GM19023 (cell line): Measurements from ENCODE around the gene POC1A.
"Not testable (repeated sequence)": the region's sequence is repeated elsewhere in the genome, so short reads cannot be mapped to it uniquely, and the experiment has no call there.

Source experiments
- ATAC-seq: cut with Tn5 transposase; IDR thresholded peaks from one replicate; pipeline ENCODE4 v1.9.1; 2021; ENCODE audit warnings: mild to moderate bottlenecking, moderate library complexity; ENCODE audit not compliant: unreplicated experiment

The POC1A gene

DNA sequence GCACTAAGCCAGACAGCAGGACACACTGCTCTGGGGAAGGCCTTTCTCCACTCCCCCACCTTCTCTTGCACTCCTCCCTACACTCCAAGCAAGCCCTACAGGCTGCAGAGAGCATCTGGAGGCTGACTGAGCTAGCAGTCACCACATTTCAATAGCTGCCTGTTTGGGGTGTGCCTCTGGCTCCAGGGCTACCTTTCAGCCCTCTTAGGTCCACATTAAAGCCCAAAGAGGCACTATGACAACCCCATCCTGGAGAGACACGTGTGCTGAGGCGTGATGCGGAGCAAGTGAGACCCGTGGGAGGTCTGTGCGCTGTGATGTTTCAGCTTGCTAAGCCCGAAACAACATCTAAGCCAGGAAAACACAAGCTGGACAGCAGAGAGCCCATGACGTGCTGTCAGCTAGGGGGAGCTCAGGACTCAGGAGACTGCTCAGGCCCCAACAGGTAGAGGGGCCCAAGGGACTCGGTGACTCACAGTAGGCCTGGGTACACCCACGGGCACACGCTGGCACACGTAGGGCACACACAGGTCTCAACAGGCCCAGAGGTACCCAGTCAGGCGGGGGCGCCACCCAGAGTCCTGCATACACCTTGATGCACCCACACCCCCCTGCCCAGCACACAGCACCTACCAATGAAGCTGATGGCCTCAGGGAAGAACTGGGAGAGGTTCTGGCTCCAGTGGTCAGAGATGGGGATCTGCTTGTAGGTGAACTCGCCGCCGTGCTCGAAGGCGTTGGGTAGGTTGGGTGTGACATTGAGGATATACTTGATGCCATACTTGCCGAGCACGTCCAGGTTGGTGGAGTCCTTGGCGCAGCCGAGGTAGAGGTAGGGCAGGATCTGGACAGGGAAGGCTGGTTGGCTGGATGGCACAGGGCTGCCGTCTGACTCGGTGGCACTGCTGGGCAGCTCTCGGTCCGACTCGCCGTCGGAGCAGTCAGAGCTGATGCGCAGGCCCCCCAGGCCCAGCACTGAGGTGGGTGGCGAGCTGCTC, 100.6 kb downstream of the POC1A start:
- no peak for ATAC-seq

DNA sequence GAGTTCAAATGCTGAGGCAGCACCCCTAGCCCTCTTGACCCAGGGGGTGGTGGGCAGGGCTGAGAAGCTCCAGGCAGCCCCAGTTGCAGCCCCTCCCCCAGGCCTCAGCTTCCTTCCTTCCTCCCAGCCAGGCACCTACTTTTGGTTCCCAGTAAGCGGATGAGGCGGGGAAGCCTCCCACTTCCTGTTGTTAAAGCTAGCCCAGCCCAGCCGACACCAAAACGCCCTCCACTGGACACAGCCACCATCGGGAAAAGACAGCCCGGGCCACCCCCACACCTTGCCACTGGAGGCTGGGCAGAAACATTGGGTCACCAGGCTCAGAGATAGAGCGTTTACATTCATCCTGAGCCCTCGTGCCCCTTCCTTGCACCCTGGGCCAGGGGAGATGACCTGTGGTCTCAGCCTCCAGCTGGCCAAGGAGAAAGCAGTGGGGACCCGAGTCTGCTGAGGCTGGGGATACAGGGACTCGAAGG, 101.4 kb downstream of the POC1A start:
- ATAC-seq = no peak

DNA sequence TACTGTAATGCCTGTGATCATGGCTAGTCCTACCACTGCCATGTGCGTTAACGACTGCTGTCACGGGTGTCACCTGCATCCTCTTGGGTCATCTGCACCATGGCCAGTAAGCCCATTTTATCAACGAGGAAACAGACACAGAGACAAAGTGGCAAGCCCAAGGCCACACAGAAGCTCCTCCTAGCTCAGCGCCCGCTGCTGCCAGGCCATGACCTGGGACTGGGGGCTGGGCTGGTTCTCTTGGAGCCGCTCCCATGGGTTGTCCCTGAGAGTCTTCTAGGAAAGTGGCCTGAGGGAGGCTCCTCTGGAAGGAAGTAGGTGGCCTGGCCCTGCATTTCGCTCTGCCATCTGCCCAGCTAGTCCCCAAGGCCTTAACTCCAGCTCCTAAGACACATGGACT, 102.8 kb downstream of the POC1A start:
- no peak for ATAC-seq

DNA sequence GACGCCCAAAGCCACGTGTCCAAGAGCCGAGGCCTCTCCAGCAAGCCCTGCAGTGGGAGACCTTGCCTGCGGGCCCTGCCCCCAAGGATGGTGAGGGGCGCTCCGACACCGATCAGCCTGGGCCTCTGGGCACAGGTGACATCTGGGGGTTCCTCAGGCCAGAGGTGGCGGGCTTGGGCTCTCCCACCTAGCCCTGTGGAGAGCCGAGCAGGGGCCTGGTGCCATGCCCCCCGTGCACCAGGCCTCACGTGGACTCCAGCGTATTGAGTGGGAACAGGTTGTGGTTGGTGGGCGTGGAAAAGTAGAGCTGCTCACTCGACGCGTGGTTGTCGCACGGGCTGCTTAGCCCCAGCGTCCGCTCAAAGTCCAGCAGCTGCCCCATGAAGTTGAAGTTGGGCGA, 103.7 kb downstream of the POC1A start:
- no peak for ATAC-seq

DNA sequence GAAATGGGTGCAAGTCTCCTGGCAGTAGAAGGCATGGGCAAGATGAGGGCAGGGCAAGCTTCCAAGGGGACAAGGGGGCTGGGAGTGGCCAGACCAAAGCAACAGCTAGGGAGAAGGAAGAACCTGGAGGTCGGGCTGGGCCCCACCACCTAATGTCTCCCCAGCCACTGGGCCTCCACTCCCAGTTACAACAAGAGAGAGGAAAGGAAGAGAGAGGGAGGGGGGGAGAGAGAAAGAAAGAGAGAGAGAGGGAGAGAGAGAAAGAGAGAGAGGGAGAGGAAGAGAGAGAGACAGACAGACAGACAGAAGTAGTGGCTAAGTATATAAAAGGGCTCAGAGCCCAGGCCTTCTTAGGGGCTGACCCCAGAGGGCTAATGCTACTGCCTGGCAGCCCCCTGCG, 104.7 kb downstream of the POC1A start:
- no peak for ATAC-seq

DNA sequence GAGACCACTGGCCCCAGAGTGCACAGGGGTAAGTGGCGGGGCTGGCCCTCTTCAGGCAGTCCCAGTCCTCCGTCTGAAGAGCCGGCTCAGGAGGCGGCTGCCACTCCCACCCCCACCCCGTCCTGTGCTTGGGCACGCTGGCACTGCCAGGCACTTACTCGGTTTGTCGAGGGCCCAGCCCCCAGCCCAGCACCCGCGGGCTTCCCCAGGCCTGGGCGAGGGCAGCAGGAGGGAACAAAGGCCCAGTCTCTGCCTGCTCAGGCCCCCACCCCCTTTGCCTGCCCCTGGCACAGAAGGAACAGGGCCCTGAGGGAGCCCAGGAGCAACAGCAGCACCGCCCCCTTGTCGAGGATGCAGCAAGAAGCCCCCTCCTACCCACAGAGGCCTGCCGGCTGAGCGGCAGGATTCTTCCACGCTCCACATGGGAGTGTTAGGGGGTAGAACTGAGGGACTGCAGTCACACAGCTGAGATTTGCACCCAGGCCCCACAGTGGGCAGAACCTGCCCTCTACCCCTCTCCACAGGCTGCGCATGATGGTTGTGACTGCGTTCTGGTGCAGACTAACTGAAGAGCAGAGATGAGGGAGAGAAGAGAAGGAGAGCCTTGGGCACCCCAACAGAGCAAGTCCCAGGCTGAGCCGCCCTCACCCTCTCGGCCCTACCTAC, 106.8 kb downstream of the POC1A start:
- ATAC-seq = no peak

DNA sequence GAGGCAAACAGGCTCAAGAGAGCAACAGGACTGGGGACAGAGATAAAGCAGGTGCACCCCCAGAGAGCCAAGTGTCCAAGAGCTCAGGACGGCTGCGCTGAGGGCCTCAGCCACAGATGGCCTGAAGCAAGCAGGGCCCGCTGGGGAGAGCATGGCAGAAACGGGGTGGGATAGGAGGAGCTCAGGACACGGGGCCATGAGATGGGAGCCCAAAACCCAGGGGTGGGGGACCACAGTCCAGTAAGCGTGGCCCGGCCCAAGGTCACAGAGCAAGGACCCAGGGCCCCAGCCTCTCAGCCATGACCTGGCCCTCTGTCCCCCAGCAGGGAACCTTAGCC, 107.4 kb downstream of the POC1A start:
- ATAC-seq = no peak

DNA sequence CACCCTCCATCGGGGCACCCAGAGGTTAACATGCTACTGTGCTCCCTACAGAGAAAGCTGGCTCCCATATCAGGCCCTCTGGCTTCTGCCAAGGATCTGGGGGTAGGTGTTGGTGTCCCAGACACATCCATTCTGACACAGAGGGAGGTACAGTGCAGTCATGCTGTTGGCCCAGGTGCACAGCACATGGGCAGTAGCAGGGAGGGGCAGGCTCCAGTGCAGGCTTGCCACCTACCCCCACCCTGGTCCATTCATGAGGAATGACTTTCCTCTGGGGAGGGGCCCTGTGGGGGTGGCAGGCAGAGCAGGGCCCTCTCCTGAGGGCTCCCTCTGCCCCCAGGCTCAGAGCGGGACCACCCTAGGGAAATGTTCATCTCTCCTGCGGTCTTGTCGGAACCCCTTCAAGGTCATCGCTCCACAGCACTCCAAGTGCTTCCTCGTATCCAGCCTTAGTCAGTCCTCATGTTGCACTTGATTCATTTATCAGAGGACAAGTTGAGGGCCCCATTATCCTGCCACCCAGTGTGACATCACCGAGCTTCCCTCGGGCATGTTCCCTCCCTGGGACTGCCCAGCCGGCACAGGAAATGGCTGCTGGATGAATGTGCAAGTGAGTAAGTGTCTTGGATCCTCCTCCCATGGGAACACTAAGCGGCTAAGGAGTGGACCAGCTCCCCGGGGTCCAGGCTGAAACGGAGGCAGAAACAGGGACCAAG, 107.9 kb downstream of the POC1A start:
- no peak for ATAC-seq

DNA sequence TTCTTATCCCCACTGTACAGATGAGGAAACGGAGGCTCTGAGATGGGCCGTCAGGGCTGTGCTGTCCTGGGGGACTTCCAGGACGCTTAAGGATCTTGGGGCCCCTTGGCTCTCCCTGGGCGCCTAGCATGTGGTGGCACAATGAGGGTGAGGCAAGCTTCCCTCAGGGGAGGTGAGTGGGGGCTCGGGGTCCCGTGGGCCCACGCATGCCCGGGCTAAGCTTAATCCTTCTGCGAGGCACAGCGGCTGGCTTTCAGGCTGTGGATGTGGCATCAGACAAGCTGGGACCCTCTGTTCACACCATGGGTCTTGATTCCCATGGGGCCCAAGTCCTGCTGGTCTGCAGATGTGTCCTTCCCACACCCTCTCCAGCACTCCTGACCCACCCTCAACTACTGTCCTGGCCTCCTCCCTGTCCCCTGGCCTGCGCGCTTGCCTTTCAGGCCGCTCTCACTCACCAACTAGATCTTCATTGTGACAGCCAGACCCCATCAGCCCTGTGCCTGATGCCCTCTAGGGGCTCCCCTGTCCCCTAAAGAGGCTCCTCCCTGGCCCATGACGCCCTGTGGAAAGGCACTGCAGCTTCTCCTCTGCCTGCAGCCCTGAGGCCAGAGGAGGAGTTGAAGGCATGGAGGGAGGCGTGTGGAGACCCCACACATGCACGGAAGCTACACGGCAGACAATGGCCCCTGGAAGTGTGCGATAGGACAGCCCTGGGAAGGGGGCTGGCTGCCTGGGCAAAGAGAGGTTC, 109.2 kb downstream of the POC1A start:
- ATAC-seq = no peak

DNA sequence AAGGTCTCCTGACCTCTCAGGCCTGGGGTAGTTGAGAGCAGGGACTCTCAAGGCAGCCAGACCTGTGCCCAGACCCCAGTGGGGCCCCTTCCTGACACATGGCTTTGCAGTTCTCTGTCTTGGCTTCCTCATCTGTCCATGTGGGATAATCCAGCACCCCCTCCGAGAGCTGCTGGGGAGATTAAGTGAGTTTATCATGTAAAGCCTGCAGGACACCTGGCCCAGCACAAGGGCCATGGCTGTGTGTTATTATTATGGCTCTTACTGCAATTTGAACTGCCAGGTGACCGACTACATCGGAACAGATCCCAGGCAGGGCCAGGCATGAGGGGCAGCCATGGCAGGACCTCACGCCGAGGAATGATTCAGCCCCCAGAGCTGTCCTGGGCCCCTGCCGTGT, 110.5 kb downstream of the POC1A start:
- no peak for ATAC-seq

DNA sequence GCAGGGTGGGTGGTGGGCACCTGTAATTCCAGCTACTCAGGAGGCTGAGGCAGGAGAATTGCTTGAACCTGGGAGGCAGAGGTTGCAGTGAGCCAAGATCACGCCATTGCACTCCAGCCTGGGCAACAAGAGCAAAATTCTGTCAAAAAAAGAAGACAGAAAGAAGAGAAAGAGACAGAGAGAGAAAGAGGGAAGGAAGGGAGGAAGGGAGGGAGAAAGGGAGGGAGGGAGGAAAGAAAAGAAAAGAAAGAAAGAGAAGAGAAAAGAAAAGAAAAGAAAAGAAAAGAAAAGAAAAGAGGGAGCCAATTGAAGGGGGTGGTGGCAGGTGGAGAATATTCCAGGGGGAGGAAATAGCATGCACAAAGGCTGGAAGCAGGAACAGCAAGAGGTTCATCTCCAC, 111.2 kb downstream of the POC1A start:
- ATAC-seq = not testable (repeated sequence)

DNA sequence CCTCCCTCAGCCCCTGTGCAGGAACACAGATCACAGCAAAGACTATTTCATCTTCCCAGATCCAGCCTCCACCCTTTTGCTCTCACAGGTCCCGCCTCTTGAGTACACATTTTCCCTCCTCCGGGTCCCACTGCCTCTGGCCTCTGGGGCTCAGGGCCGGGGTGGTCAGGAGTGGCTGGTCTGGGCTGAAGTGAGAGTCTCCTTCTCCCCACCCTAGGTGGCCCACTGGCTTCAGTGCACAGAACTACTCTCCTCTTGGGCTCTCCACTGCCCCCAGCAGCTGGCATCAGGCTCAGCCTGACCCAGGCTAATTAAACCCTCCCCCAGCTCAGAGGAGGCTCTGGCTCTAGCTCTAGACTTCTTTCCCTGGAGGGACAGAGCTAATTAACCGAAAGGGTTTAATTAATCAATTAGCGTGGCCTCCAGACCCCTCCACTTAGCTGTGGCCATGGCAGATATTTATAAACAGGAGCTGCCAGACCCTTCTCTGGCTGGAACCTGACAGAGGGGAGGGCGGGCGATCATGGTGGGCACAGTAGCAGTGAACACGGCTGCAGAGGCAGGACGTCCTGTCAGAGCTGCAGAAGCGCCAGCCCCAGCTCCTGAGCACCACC, 113.0 kb downstream of the POC1A start:
- ATAC-seq = no peak

DNA sequence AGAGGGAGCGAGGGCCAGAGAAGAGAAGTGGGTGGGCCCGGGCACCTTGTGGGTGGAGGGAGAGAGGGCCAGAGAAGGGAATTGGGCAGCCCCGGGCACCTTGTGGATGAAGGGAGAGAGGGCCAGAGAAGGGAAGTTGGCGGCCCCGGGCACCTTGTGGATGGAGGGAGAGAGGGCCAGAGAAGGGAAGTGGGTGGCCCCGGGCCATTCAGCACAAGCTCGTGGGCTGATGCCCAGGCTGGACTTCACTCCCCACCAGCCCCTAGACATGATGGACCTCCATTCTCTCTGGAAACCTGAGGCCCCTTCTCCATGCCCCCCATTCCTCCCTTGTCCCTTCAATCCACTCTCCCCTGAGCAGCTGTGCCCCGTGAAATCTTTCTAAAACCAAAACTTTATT, 113.6 kb downstream of the POC1A start:
- no peak for ATAC-seq

DNA sequence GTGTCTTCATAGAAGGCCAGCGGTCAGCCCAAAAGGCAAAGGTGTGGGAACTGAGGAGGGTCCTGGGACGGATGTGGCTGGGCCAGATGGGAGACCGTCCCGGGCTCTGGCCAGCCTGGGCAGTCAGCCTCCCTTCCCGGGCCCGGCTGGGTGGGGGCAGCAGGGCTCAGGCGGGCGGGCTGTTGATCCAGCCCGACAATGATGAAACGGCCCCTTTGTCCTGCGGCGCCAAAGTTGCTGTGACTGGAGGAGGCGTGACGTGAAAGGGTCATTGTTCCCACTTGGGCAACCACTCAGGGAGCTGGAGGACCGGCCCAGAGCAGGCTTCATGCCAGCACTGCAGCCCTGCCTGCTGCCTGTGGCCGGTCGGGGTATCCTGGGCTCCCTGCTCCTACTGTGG, 114.4 kb downstream of the POC1A start:
- ATAC-seq = no peak

DNA sequence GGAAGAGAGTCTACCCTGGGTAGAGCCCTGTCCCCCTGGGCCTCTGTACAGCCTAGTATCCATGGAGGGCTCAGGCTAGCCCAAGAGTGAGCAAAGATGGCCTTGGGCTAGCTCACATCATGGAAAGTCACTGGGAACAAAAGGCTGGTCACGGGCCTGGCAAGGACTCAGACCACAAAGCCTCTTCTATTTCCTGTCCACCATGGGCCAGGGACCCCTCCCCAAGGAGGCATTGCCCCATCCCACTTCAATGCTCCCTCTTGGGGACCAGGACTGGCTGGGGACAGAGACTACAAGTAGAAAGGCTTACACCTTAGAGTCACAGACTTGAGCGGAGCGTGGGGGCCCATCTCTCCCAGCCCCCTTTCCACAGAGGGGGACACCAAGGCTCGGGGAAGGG, 114.8 kb downstream of the POC1A start:
- no peak for ATAC-seq

DNA sequence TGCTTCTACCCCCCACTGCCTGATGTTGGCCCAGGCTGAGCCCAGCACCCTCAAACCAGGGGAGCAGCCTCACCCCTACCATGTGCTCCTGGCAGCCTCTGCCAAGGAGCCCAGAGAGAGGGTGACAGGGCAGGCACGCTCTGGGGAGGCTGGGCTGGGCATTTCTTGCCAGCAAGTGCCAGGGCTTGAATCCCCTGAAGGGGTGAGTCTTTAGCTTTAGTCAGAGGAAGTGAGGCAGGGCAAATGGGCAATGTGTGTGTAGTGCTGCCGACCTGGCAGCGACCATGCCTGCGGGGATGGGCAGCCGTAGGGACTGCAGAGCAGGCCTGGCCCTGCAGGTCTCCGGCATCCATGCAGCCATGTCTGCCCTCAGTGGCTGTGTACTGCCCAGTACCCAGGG, 116.0 kb downstream of the POC1A start:
- no peak for ATAC-seq

DNA sequence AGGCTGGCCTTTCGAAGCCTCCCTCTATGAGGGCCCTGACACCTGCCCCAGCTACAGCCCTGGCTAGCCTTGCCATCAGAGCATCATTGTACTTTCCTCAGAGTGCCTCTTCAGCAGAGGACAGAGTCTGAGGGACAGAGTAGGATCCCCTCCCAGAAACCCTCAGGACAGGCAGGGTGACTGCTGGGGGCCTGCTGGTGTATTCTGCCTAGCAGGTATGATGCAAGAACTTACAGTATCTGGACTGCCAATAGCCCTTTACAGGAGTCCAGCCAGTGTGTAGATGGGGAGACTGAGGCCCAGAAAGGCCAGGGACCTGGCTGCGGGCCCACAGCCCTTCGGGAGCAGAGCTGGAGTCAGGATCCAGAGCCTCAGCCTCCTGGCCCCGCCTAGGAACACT, 116.9 kb downstream of the POC1A start:
- ATAC-seq = no peak

DNA sequence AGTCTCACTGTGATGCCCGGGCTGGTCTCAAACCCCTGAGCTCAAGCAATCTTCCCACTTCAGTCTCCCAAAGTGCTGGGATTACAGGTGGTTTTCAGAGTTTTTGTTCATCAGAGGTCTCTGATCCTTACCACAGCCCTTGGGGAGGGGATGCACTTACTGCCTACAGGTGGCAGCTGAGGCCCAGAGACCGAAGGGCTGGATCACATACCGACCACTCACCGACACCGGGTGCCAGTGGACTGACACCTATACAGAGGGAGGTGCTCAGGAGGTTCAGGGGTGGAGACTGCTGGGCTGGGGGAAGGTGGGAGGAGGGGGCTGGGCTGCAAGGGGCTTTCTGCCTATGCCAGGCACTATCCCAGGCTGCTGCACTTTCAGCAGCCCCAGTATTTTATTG, 117.4 kb downstream of the POC1A start:
- no peak for ATAC-seq

DNA sequence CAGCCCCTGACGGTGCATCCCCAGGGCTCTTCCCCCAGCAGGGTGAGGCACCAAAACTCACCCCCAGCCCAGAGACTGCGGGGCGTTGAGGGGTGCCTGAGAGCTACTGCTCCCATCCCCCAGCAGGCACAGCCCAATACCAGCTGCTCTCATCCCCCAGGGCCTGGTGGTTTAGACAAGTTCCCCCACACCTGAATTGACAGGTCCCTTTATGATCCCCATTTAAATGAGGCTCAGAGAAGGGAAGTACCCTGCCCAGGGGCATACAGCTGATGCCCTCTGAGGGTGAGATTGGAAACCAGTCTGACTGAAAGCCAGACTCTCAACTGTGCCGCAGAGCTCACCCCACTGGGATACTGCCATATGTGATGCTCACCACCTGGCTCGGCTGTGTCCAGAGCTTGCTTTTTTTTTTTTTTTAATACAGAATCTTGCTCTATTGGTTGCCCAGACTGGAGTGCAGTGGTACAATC, 118.0 kb downstream of the POC1A start:
- ATAC-seq = peak; percentile 68

DNA sequence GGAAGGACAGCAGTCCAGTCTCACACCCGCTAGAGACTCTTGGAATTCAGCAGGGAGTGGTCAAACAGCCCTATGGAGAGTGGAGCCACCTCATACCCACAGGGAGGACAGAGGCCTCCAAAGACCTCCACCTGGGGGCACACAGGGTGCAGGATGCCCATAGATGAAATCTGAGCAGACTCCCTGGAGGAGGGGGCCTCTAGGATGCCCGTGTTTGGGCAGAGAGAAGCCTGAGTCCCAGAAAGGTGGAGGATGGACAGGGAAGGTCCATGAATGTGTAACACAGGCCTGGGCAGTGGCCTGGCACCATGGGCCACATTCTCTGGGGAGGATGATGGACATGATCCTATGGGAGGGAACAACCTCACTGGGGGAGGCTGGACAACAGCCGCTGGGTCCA, 119.6 kb downstream of the POC1A start:
- no peak for ATAC-seq
